Tibial nerve (tissue), 4 donors: ENCODE results near the gene ZGLP1. TPM values are rescaled to one million over a fixed set of nuclear protein-coding genes. Genes with fewer than 3 reads are reported as not detected.

Experiments used
- DNase-seq, 2 donors: peaks; one replicate each; pipeline ENCODE4 v3.0.0-alpha.2; 2019; ENCODE audit warnings: low spot score in 2 of 2
- H3K27ac ChIP-seq, 4 donors: fragments of 200-600 bp; sonication (generic) in 3 of 4; one replicate each; pipeline ENCODE4 v1.5.1; 2017 to 2019; ENCODE audit warnings: mild to moderate bottlenecking in 1 of 4
- H3K27me3 ChIP-seq, 2 donors: fragments of 200-600 bp; sonication (generic) in 1 of 2; one replicate each; pipeline versions ENCODE4 v1.5.1 to v1.6.0; 2017 to 2019
- H3K36me3 ChIP-seq, 3 donors: fragments of 200-600 bp; sonication (generic); one replicate each; pipeline ENCODE4 v1.5.1; 2018 to 2019
- H3K4me1 ChIP-seq, 4 donors: fragments of 200-600 bp; sonication (generic) in 3 of 4; one replicate each; pipeline ENCODE4 v1.5.1; 2017 to 2019
- H3K4me3 ChIP-seq, 4 donors: fragments of 200-600 bp; sonication (generic) in 3 of 4; one replicate each; pipeline ENCODE4 v1.5.1; 2017 to 2019; ENCODE audit warnings: mild to moderate bottlenecking in 1 of 4, moderate library complexity in 1 of 4
- H3K9me3 ChIP-seq, 4 donors: fragments of 200-600 bp; sonication (generic) in 3 of 4; one replicate each; pipeline ENCODE4 v1.5.1; 2017 to 2019
- CTCF ChIP-seq, 5 experiments: fragments of 200-600 bp in 3 of 5; fragments of 450-650 bp in 2 of 5; sonication (generic) in 3 of 5; IDR thresholded peaks; one replicate each; pipeline ENCODE4 v1.5.1; 2016 to 2019; ENCODE audit warnings: antibody characterized with exemption in 5 of 5, mild to moderate bottlenecking in 3 of 5, moderate library complexity in 2 of 5
- EP300 ChIP-seq, 2 donors: sonication (generic); formaldehyde crosslinking; IDR thresholded peaks; one replicate each; pipeline ENCODE4 v1.6.1; 2017; ENCODE audit warnings: antibody characterized with exemption in 2 of 2, mild to moderate bottlenecking in 1 of 2
- POLR2A ChIP-seq, 2 donors: fragments of 450-650 bp; IDR thresholded peaks; one replicate each; pipeline ENCODE4 v1.6.1; 2017; ENCODE audit warnings: antibody characterized with exemption in 2 of 2, mild to moderate bottlenecking in 2 of 2, moderate library complexity in 2 of 2
- WGBS, 2 donors: methylation state at CpG; one replicate each; pipeline ENCODE4 v1.1.5; 2018; 5-methylcytosine and 5-hydroxymethylcytosine counted together
- total RNA-seq, 4 donors: library from RNA; depleted of rRNA; stranded (reverse); fragments of >200 nt; gene quantifications; one replicate each; pipeline ENCODE4 v1.1.0, GENCODE V29; 2016

The ZGLP1 gene
- total RNA-seq, 4 donors from 2014 or later = 2.9 to 4.5 (median 3.5) TPM

- DNase-seq = no peak
- Histone ChIP-seq H3K4me1 (peaks cover 0 to 18% (median 4%) of the 10 kb centered on the region in 4 donors), H3K36me3 (peaks cover 3 to 65% (median 33%) of the 10 kb centered on the region in 3 donors), H3K9me3 (no peaks in the 10 kb centered on the region), H3K4me3 (peak overlapping the region in 3 of 4 donors; percentile 81 to 99 (median 95)), H3K27ac (peak overlapping the region in 3 of 4 donors; percentile 32 to 79 (median 59)), H3K27me3 (no peaks in the 10 kb centered on the region)
- 60 to 67% methylated on average over 17 to 19 of the region's 19 CpGs for WGBS, 2 donors
- no peak for TF ChIP-seq CTCF (IDR thresholded peaks at IDR 0.05)
- no peak for TF ChIP-seq POLR2A (IDR thresholded peaks at IDR 0.05)
- TF ChIP-seq EP300 (IDR thresholded peaks at IDR 0.05) = no peak
These were observed 6.8 kb upstream of the ZGLP1 start for GRCh38 chr19:10316229-10317044.

- peak; percentile 73 to 86 for DNase-seq
- Histone ChIP-seq H3K27ac (peak within 1 kb of the TSS; percentile 19 to 79 (median 46)), H3K4me1 (peaks cover 0 to 18% (median 4%) of the 10 kb centered on the region in 4 donors), H3K9me3 (no peaks in the 10 kb centered on the region), H3K4me3 (peak within 1 kb of the TSS; percentile 68 to 99 (median 88)), H3K36me3 (peaks cover 0 to 65% (median 25%) of the 10 kb centered on the region in 3 donors), H3K27me3 (no peaks in the 10 kb centered on the region)
- 0 to 1% methylated on average over 40 to 47 of the region's 55 CpGs for WGBS, 2 donors
- TF ChIP-seq EP300 (IDR thresholded peaks at IDR 0.05) (peak in 1 of 2 donors; percentile 37), POLR2A (IDR thresholded peaks at IDR 0.05) (no peak), CTCF (IDR thresholded peaks at IDR 0.05) (peak in 1 of 5 experiments; percentile 14)
These were observed 6.0 kb upstream of the ZGLP1 start, which contains the start of gene FDX2 for GRCh38 chr19:10315335-10316214. TSS of gene FDX2 (minus strand) at chr19:10316015. CDS start at chr19:10315996, 19 bp downstream.

GRCh38 chr19:10306327-10306726, 3.3 kb downstream of the ZGLP1 start:
- Histone ChIP-seq H3K4me1 (no peaks in the 10 kb centered on the region), H3K27ac (no peak overlapping the region), H3K9me3 (no peaks in the 10 kb centered on the region), H3K27me3 (peaks cover 0 to 5% of the 10 kb centered on the region in 2 donors), H3K36me3 (peaks cover 0 to 28% (median 0%) of the 10 kb centered on the region in 3 donors), H3K4me3 (no peak overlapping the region)
- DNase-seq = no peak
- WGBS, 2 donors = 91 to 93% methylated on average over 5 of the region's 5 CpGs
- TF ChIP-seq POLR2A (IDR thresholded peaks at IDR 0.05) (no peak), CTCF (IDR thresholded peaks at IDR 0.05) (no peak), EP300 (IDR thresholded peaks at IDR 0.05) (no peak)

GRCh38 chr19:10305139-10305806, 4.3 kb downstream of the ZGLP1 start:
- Histone ChIP-seq H3K27ac (no peak overlapping the region), H3K36me3 (peaks cover 0 to 18% (median 0%) of the 10 kb centered on the region in 3 donors), H3K9me3 (no peaks in the 10 kb centered on the region), H3K27me3 (peaks cover 0 to 16% of the 10 kb centered on the region in 2 donors), H3K4me1 (no peaks in the 10 kb centered on the region), H3K4me3 (no peak overlapping the region)
- WGBS, 2 donors = 68 to 84% methylated on average over 9 to 17 of the region's 17 CpGs
- TF ChIP-seq CTCF (IDR thresholded peaks at IDR 0.05) (no peak), POLR2A (IDR thresholded peaks at IDR 0.05) (no peak), EP300 (IDR thresholded peaks at IDR 0.05) (no peak)
- no peak for DNase-seq
